ENCODE results near the gene PREB.

PREB gene

DNA sequence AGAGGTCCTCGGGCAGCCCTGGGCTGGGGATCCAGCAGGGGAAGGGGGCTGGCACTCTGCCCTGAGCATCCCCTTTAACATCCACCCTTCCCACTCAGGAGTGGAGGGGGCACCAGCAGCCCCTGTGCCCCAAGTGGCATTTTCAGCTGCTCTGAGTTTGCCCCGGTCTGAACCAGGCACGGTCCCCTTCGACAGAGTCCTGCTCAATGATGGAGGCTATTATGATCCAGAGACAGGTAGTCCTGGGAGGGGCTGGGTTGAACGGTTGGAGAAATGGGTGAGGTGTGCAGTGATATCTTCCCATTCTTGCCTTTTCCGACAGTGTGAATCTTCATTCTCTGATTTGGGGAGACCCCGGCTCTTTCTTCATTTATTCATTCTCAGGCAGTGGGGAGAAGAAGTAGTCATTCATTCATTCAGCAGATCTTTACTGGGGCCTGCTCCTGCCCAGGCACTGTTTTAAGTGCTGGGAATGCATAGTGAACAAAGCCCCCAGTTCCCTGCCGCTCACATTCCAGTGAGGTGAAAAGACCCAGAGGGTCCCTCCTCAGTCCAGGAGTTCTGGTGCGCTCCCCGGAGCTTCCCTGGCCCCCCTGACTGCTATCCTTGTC, 49.3 kb downstream of the PREB start:
- no peak for DNase-seq (ENCODE audit: low read depth, low spot score)
- H3K27ac ChIP-seq, result no peak overlapping the region

DNA sequence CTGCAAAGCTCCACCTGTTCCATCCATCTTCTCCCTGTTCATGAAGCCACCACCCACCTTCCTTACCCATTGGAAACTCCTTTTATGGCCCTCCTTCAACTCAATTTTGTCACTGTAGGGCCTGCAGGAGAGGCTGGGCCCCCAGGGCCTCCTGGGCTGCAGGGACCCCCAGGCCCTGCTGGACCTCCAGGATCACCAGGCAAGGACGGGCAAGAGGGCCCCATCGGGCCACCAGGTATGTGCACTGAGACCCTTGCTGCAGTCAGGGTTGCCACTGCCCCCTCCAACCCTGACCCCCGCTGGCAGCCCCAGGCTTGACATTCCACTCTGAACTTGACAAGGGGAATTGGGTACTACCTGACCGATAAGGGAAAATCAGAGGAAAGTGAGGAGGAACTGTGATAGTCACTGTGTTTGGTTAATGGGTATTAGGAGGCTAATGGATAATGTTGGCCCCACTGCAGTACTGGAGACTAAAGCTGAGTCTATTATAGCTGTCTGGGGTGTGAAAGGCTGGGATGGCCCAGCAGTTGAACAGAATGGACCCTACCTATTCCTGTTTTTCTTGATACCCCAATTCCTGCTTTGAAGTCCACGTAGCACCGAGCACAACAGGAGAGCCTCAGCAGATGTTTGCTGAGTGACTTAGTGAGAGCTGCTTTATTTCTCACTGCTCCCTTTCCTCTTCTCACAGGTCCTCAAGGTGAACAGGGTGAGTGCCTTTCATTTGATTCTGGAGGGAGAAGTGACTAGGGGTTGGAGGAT, 50.0 kb downstream of the PREB start:
- DNase-seq (ENCODE audit: low read depth, low spot score), result no peak
- no peak overlapping the region for H3K27ac ChIP-seq

DNA sequence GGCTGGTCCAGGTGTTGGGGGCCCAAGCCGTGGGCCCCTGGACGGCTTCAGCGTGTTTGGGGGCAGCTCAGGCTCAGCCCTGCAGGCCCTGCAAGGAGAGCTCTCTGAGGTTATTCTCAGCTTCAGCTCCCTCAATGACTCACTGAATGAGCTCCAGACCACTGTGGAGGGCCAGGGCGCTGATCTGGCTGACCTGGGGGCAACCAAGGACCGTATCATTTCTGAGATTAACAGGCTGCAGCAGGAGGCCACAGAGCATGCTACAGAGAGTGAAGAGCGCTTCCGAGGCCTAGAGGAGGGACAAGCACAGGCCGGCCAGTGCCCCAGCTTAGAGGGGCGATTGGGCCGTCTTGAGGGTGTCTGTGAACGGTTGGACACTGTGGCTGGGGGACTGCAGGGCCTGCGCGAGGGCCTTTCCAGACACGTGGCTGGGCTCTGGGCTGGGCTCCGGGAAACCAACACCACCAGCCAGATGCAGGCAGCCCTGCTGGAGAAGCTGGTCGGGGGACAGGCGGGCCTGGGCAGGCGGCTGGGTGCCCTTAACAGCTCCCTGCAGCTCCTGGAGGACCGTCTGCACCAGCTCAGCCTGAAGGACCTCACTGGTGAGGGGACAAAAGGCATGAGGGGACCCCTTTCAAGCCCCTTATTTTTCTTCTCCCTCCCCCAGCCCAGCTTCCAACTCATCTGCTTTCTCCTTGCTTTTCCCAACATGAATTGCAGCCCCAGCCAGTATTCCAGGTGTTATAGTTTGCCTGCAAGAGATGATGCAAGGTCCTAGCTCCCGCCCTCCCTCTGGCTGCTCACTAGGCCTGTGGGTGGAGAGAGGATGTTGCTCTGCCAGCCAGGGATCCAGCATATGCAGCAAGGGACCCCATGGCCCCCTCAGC, 50.8 kb downstream of the PREB start:
- H3K27ac ChIP-seq, result no peak overlapping the region

DNA sequence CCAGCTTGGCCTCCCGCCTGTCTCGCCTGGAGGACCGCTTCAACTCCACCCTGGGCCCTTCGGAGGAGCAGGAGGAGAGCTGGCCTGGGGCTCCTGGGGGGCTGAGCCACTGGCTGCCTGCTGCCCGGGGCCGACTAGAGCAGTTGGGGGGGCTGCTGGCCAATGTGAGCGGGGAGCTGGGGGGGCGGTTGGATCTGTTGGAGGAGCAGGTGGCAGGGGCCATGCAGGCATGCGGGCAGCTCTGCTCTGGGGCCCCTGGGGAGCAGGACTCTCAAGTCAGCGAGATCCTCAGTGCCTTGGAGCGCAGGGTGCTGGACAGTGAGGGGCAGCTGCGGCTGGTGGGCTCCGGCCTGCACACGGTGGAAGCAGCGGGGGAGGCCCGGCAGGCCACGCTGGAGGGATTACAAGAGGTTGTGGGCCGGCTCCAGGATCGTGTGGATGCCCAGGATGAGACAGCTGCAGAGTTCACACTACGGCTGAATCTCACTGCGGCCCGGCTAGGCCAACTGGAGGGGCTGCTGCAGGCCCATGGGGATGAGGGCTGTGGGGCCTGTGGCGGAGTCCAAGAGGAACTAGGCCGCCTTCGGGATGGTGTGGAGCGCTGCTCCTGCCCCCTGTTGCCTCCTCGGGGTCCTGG, 51.5 kb downstream of the PREB start:
- no peak overlapping the region for H3K27ac ChIP-seq
- no peak for DNase-seq (ENCODE audit: low read depth, low spot score)

More for the DNA sequence above, 50.8 kb downstream of the PREB start:
- DNase-seq (ENCODE audit: low read depth, low spot score), result no peak

DNA sequence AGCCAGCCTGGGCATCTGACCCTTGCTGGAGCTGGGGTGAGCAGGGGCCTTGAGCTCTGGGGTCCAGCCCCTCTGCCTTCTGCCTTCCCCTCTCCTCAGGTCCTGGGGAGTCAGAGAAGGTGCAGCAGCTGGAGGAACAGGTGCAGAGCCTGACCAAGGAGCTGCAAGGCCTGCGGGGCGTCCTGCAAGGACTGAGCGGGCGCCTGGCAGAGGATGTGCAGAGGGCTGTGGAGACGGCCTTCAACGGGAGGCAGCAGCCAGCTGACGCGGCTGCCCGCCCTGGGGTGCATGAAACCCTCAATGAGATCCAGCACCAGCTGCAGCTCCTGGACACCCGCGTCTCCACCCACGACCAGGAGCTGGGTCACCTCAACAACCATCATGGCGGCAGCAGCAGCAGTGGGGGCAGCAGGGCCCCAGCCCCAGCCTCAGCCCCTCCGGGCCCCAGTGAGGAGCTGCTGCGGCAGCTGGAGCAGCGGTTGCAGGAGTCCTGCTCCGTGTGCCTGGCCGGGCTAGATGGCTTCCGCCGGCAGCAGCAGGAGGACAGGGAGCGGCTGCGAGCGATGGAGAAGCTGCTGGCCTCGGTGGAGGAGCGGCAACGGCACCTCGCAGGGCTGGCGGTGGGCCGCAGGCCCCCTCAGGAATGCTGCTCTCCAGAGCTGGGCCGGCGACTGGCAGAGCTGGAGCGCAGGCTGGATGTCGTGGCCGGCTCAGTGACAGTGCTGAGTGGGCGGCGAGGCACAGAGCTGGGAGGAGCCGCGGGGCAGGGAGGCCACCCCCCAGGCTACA, 52.3 kb downstream of the PREB start:
- DNase-seq (ENCODE audit: low read depth, low spot score), result no peak
- H3K27ac ChIP-seq, result peak overlapping the region; percentile 74

Measured in epithelial cell of prostate (primary cell).